Large intestine (tissue), 12 donors: ENCODE measurements around the gene LHX2. TPM values are rescaled to one million over a fixed set of nuclear protein-coding genes. Genes with fewer than 3 reads are reported as not detected.
"Not testable (repeated sequence)": the region's sequence is repeated elsewhere in the genome, so short reads cannot be mapped to it uniquely, and the experiment has no call there.

Experiments used
- DNase-seq, 2 donors: peaks; one replicate each; pipeline versions ENCODE4 v3.0.0 to v3.0.0-alpha.2; 2013
- H3K27ac ChIP-seq: one replicate; pipeline ENCODE4 v1.5.1; 2013; ENCODE audit warnings: low read length
- H3K27me3 ChIP-seq: 2 replicates; pipeline ENCODE4 v1.6.1; 2013; ENCODE audit warnings: low read length; ENCODE audit not compliant: control insufficient read depth, insufficient read depth
- H3K36me3 ChIP-seq: 2 replicates; pipeline ENCODE4 v1.6.1; 2013; ENCODE audit warnings: low read length; ENCODE audit not compliant: control insufficient read depth, insufficient read depth
- H3K4me1 ChIP-seq: one replicate; pipeline ENCODE4 v1.6.1; 2013; ENCODE audit warnings: low read length; ENCODE audit not compliant: control insufficient read depth, insufficient read depth
- H3K4me3 ChIP-seq: one replicate; pipeline ENCODE4 v1.5.1; 2013; ENCODE audit warnings: low read length
- H3K9me3 ChIP-seq: one replicate; pipeline ENCODE4 v1.6.1; 2013; ENCODE audit warnings: mild to moderate bottlenecking, low read depth, low read length, moderate library complexity; ENCODE audit not compliant: control insufficient read depth
- WGBS: methylation state at CpG from one replicate; pipeline ENCODE4 v1.1.5; 2013; ENCODE audit warnings: low lambda C conversion rate; ENCODE audit not compliant: insufficient coverage; 5-methylcytosine and 5-hydroxymethylcytosine counted together
- long read RNA-seq, 11 donors: transcript quantifications; one replicate each; lab custom pipeline, GENCODE V29; 2026
- polyA plus RNA-seq: library from polyadenylated mRNA; unstranded; fragments of 120-200 nt; gene quantifications from one replicate; pipeline ENCODE4 v1.2.1, GENCODE V29; 2013

LHX2 gene
- polyA plus RNA-seq, result 0.12 TPM
- long read RNA-seq, donor 1, result 0 reads
- long read RNA-seq, donor 2, result 0 reads
- long read RNA-seq, donor 3, result 0 reads
- long read RNA-seq, donor 4, result 0 reads
- long read RNA-seq, donor 5, result 0 reads
- long read RNA-seq, donor 6, partial matches to known transcripts, result 0 of 1 reads
- long read RNA-seq, donor 6, other reads (novel, unspliced or antisense), result 0 of 1 reads
- long read RNA-seq, donor 7, result 0 reads
- long read RNA-seq, donor 8, result 0 reads
- long read RNA-seq, donor 9, result 0 reads
- long read RNA-seq, donor 10, result 0 reads
- long read RNA-seq, donor 11, result 0 reads

GRCh38 chr9:124011460-124012301 is at the start of gene LHX2:
LHX2 (plus strand) TSS chr9:124011768; CDS start chr9:124012349, 581 bp downstream.
- Histone ChIP-seq H3K27ac (no peak within 1 kb of the TSS), H3K36me3 (no peaks in the 10 kb centered on the region), H3K4me3 (no peak within 1 kb of the TSS), H3K27me3 (peaks cover 99% of the 10 kb centered on the region), H3K4me1 (peaks cover 10% of the 10 kb centered on the region), H3K9me3 (peaks cover 42% of the 10 kb centered on the region)
- peak; percentile 48 to 62 for DNase-seq
- no CpG with 5 or more reads among the region's 95 CpGs for WGBS

- DNase-seq, result no peak
- H3K27ac ChIP-seq, result no peak overlapping the region
- H3K27me3 ChIP-seq, result peaks cover 33% of the 10 kb centered on the region
- WGBS, result 75% methylated on average over 1 of the region's 12 CpGs
- H3K9me3 ChIP-seq, result peaks cover 2% of the 10 kb centered on the region
- no peaks in the 10 kb centered on the region for H3K4me1 ChIP-seq
- no peaks in the 10 kb centered on the region for H3K36me3 ChIP-seq
- no peak overlapping the region for H3K4me3 ChIP-seq
Observed at GRCh38 chr9:123964761-123965160, 46.8 kb upstream of the LHX2 start.

- no peak for DNase-seq
- peaks cover 2% of the 10 kb centered on the region for H3K9me3 ChIP-seq
- H3K36me3 ChIP-seq, result no peaks in the 10 kb centered on the region
- peaks cover 31% of the 10 kb centered on the region for H3K27me3 ChIP-seq
- no peak overlapping the region for H3K4me3 ChIP-seq
- 37% methylated on average over 2 of the region's 8 CpGs for WGBS
- H3K27ac ChIP-seq, result no peak overlapping the region
- no peaks in the 10 kb centered on the region for H3K4me1 ChIP-seq
Observed at GRCh38 chr9:123965801-123966686, 45.5 kb upstream of the LHX2 start.

GRCh38 chr9:123967323-123967722 is 44.2 kb upstream of the LHX2 start:
- Histone ChIP-seq H3K4me1 (no peaks in the 10 kb centered on the region), H3K27ac (no peak overlapping the region), H3K36me3 (no peaks in the 10 kb centered on the region), H3K9me3 (peaks cover 6% of the 10 kb centered on the region), H3K27me3 (peaks cover 30% of the 10 kb centered on the region), H3K4me3 (no peak overlapping the region)
- no peak for DNase-seq

- 97% methylated on average over 8 of the region's 8 CpGs for WGBS
- no peak for DNase-seq
- no peak overlapping the region for H3K27ac ChIP-seq
- no peaks in the 10 kb centered on the region for H3K4me1 ChIP-seq
- no peaks in the 10 kb centered on the region for H3K36me3 ChIP-seq
- H3K9me3 ChIP-seq, result peaks cover 19% of the 10 kb centered on the region
- peaks cover 32% of the 10 kb centered on the region for H3K27me3 ChIP-seq
- H3K4me3 ChIP-seq, result no peak overlapping the region
Observed at GRCh38 chr9:123972618-123973017, 39.0 kb upstream of the LHX2 start.

DNA sequence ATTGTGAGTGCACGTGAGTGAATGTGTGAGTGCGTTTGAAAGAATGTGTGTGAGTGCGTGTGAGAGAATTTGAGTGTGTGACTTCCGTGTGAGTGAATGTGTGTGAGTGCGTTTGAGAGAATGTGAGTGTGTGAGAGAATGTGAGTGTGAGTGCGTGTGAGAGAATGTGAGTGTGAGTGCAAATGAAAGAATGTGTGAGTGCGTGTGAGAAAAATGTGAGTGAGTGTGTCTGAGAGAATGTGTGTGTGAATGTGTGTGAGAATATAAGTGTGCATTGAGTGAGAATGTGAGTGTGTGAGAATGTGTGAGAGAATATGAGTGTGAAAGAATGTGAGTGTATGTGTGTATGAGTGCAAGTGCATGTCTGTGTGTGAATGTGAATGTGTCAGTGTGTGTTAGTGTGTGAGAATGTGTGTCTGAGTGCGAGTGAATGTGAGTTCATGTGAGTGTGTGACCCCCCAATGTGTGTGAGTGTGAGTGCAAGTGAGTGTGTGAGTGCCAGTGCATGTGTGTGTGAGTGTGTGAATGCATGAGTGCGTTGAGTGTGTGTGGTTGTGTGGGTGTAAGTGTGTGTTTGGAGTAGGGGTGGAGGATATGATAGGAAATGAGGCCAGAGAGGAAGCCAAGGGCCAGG is 37.9 kb upstream of the LHX2 start:
- no peak overlapping the region for H3K4me3 ChIP-seq
- H3K36me3 ChIP-seq, result no peaks in the 10 kb centered on the region
- H3K27me3 ChIP-seq, result peaks cover 32% of the 10 kb centered on the region
- WGBS, result 99% methylated on average over 7 of the region's 9 CpGs
- no peak for DNase-seq
- H3K27ac ChIP-seq, result no peak overlapping the region
- peaks cover 19% of the 10 kb centered on the region for H3K9me3 ChIP-seq
- H3K4me1 ChIP-seq, result no peaks in the 10 kb centered on the region

DNA sequence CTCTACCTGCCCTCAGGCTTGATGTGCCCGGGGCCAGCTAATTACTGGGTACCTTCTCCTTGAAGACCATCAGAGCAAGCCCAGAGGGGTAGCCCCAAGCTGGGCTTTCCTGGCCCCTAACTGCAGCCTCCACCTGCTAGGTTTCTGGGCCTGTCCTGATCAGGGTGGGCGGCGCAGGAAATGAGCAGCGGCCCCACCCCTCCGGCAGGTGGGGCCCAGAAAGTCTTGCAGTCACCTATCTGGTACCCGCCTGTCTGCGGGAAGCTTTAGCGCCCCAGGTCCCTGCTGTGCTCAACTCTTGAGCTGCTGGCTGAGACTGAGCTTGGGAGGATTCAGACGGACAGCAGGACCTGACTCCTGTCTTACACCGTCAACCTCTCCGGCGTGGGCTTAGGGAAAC is 37.1 kb upstream of the LHX2 start:
- no CpG with 5 or more reads among the region's 12 CpGs for WGBS

GRCh38 chr9:123975871-123976270 is 35.7 kb upstream of the LHX2 start:
- no peak for DNase-seq
- Histone ChIP-seq H3K27ac (no peak overlapping the region), H3K4me1 (no peaks in the 10 kb centered on the region), H3K9me3 (peaks cover 17% of the 10 kb centered on the region), H3K4me3 (no peak overlapping the region), H3K36me3 (no peaks in the 10 kb centered on the region), H3K27me3 (peaks cover 37% of the 10 kb centered on the region)
- no CpG with 5 or more reads among the region's 3 CpGs for WGBS

More for the DNA sequence above, 37.1 kb upstream of the LHX2 start:
- peaks cover 38% of the 10 kb centered on the region for H3K27me3 ChIP-seq
- H3K27ac ChIP-seq, result no peak overlapping the region
- DNase-seq, result no peak
- H3K4me1 ChIP-seq, result no peaks in the 10 kb centered on the region
- H3K4me3 ChIP-seq, result no peak overlapping the region
- H3K9me3 ChIP-seq, result peaks cover 17% of the 10 kb centered on the region
- H3K36me3 ChIP-seq, result no peaks in the 10 kb centered on the region

- not testable (repeated sequence) for DNase-seq, H3K27ac ChIP-seq, H3K4me1 ChIP-seq, H3K4me3 ChIP-seq, H3K36me3 ChIP-seq
- peaks cover 35% of the 10 kb centered on the region for H3K27me3 ChIP-seq
- WGBS, result no CpG with 5 or more reads among the region's 9 CpGs
- peaks cover 17% of the 10 kb centered on the region for H3K9me3 ChIP-seq
Observed at GRCh38 chr9:123976579-123976978, 35.0 kb upstream of the LHX2 start.

GRCh38 chr9:123978981-123979380 is 32.6 kb upstream of the LHX2 start:
- Histone ChIP-seq H3K4me1 (no peaks in the 10 kb centered on the region), H3K9me3 (no peaks in the 10 kb centered on the region), H3K27ac (no peak overlapping the region), H3K36me3 (no peaks in the 10 kb centered on the region), H3K4me3 (no peak overlapping the region), H3K27me3 (peaks cover 54% of the 10 kb centered on the region)
- WGBS, result no CpG with 5 or more reads among the region's 5 CpGs
- DNase-seq, result no peak
